SK-N-SH treated with all-trans-retinoic acid at 6 μM for 48 hours (cell line): Measurements from ENCODE around the gene NUB1.

ENCODE experiments used
- GLIS3 ChIP-seq: fragments of 250-450 bp; sonication (Bioruptor Pico); IDR thresholded peaks from 2 replicates; pipeline ENCODE4 v1.5.0; 2020; ENCODE audit warnings: mild to moderate bottlenecking, moderate library complexity
- RARB ChIP-seq: fragments of 250-450 bp; sonication (Bioruptor Pico); IDR thresholded peaks from 2 replicates; pipeline ENCODE4 v1.8.0; 2021; ENCODE audit warnings: mild to moderate bottlenecking, moderate library complexity
- TCF4 ChIP-seq: fragments of 250-450 bp; sonication (Bioruptor Pico); IDR thresholded peaks from 2 replicates; pipeline ENCODE4 v1.8.0; 2021; ENCODE audit warnings: mild to moderate bottlenecking, moderate library complexity, borderline replicate concordance
- ZNF8 ChIP-seq: fragments of 450-650 bp; formaldehyde crosslinking; IDR thresholded peaks from 2 replicates; pipeline ENCODE4 v1.5.0; 2020; ENCODE audit warnings: mild to moderate bottlenecking, moderate library complexity

DNA sequence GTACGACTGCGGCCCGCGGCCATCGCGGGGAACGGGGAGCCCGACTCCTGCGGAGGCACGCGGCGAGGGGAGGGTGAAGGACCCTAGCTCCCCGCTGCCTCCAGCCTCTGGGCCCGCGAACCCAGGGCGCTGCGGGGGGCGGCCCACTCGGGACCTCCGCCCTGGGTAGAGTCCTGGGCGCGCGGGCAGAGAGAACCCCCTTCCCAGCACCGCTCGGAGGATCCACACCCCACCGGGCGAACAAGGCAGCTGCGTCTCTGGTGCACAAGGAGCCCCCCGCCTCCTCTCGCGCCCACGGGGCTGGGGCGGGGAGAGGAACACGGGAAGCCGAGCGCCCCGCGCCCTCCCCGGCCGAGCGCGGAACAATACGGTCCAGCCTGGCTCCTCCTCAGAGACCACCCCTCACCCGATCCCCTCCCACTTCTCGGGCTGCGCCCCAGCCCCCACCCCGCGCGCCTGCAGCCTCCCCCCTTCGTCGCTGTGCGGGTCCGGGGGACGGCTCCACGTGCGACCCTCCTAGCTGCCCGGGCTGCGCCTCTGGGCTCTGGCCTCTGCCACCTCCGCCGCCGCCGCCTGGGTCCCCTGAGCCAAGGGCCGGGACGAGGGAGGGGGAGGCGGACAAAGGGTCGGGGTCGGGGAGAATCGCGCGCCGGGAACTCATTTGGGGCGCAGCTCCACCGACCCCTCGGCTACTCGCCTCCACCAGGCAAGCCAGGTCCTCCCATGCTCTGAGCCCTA is 68.2 kb downstream of the NUB1 start, which contains the start of gene WDR86:
- no peak for TF ChIP-seq RARB
- TF ChIP-seq GLIS3 (CRISPR knock-in tag): peak; percentile 88
- TF ChIP-seq TCF4 (CRISPR knock-in tag): no peak
- TF ChIP-seq ZNF8: no peak; the same call in 1 of the 2 replicates
